22Rv1 (cell line): ENCODE measurements around the gene TMX2.

Source experiments
- CTCF ChIP-seq: fragments of 450-650 bp; IDR thresholded peaks from 2 replicates; pipeline ENCODE4 v1.5.1; 2017; ENCODE audit warnings: mild to moderate bottlenecking
- ZFX ChIP-seq: fragments of 450-650 bp; IDR thresholded peaks from 2 replicates; pipeline ENCODE4 v1.6.1; 2017; ENCODE audit warnings: antibody characterized with exemption, borderline replicate concordance

DNA sequence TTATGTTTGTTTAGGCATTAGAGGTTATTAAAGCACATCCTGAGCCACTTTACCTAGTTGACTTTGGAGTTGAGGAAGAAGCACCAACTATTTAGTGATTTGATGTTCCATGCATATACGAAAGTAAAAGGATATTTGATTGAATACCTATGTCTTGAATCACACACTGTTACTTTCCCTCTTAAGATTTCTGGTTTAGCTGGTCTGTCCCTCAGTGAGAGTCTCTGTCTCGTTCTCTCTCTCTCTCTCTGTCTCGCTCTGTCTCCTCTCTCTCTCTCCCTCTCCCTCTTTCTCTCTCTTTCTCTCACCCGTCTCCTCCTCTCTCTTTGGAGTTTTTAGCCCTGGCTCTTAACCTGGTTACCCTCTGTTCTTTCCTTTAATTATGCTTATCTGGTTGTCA lies 60.2 kb downstream of the TMX2 start:
- TF ChIP-seq CTCF (no peak), ZFX (no peak)
